T follicular helper cell (primary cell): Measurements from ENCODE around the gene NOX4.
"Not testable (repeated sequence)": the region's sequence is repeated elsewhere in the genome, so short reads cannot be mapped to it uniquely, and the experiment has no call there.

Source experiments
- DNase-seq: peaks from one replicate; pipeline ENCODE4 v3.0.0-alpha.2; 2020; ENCODE audit warnings: low read depth

NOX4 gene

DNA sequence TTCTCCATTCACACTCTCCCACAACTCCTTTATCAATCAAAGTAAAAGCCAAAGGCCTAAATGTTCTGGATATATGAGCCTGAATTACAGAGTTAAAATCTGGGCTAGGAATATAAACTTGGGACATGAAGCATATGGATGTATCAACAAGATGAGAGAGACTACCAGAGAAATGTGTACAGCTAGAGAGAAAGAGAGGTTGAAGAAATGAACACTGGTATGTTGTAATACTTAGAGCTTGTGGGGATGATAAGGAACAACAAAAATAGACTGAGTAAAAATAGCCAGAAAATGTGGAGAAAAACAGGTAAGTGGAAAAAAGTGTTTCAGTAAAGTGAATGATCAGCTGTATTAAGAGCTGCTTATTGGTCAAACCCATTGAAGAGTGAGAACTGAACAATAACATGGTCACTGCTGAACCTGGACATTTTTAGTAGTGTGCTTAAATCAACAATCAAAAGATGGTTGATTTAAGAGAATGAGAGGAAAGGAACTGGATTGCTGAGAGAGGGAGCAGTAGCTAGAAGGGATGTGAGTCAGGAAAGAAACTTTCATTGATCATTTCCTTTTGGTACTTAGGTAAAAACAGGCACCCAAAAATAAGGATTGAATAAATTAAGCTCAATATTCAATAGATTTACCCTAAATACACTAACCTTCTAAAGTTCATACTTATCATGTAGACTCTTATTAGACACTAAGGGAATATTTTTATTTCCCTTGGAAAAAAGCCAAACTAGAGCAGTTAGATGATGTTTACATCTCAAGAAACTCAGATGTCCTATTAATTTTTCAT is 111.0 kb downstream of the NOX4 start:
- DNase-seq: not testable (repeated sequence)

DNA sequence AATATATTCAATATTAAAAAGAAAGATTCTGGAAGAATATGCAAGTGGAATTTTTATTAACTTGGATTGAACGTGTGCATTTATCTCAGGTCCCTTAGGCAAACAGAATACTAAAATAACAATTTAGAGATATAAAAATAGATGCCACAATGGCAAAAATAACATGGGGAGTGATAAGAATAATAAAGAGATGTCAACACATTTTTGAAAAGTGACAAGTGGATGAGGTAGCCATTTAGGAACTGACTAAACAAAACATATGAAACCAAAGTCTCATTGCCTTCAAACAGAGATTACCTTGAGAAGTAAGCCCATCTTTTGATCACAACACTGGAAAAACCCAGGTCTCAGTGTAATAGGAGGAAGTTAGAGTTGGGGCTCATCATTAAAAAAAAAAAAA is 112.2 kb downstream of the NOX4 start:
- not testable (repeated sequence) for DNase-seq

DNA sequence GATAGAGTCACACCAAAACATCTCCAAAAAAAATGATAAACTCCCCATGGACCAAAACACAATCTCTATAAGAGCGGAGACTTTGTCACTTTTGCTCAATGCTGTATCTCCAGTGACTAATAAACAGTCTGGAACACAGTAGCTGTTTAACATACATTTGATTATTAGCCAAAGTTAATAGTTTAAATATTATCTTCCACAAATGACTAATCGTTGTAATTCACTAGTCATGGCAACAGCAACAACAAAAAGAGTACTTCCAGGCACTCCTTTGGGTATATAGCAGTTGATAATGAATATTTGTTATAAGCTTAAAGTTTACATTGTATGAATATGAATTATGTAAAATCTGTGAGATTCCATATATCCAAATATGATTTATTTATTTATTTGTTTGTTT is 121.8 kb downstream of the NOX4 start:
- not testable (repeated sequence) for DNase-seq

DNA sequence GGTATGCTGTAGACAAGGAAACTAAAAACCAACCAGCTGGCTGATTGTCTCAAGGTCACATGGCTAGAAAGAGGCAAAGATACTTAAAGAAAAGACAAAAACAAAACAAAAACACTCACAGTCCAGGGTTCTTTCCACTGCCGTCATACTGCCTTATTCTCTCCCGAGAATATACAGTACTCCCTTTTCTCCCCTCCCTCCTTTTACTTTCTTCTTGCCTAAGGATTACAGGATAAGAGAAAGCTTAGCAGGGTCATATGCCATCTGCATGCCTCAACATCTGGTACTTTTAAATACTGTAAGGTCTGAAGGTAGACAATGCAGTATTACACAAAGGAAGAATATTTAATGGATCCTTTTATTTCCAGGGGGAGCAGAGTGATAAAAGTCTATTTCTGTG is 126.3 kb downstream of the NOX4 start:
- DNase-seq: not testable (repeated sequence)

DNA sequence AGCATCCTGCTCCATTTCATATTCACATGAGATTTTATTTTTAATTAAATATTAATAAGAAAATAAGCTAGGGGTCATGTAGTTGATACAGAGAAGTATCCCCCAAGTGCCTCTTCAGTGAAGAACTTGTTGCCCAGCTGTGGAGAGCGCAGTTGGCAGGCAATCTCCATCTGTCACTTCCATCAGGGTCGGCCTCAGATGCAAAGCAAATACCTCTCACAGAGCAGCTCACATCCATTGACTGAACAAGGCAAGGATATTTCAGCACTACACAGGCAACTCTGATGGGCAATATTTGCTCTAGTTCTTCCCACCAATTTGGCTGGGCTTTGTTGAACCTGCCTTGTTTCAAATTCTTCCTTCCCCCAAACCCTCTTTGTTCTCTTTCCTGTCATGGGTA is 129.4 kb downstream of the NOX4 start:
- DNase-seq: no peak

DNA sequence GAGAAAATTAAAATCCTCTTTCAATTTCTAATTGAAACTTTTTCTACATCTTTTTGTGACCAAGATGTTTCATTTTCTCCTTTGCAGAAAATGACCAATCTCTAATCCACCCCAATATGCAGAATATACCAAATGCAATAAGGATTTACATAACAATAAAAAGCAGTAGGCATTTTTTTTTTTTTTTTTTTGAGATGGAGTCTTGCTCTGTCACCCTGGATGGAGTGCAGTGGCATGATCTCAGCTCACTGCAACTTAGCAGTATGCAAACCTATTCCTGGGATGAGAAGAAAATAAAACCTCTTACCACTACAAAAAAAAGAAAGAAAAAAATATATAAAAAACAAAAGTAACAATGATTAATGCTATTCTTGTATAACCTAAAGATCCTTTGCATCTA is 132.0 kb downstream of the NOX4 start:
- not testable (repeated sequence) for DNase-seq

DNA sequence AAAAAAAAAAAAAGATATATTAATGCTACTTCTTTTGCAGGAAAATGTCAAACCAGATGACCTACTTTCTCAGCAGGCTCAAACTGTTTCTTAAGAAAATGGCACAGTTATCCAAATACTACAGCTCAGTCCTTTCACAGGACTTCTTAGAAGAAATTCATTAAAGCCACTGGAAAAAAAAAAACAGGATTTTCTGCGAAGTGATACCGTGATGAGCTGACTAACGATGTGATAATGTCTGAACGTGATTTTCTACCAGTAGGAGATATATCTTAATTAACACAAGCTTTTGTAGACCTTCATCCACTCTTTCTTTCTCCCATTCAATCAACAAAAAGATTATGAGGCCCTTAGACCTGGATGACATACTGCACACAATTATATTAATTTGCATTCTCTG is 132.4 kb downstream of the NOX4 start:
- no peak for DNase-seq

DNA sequence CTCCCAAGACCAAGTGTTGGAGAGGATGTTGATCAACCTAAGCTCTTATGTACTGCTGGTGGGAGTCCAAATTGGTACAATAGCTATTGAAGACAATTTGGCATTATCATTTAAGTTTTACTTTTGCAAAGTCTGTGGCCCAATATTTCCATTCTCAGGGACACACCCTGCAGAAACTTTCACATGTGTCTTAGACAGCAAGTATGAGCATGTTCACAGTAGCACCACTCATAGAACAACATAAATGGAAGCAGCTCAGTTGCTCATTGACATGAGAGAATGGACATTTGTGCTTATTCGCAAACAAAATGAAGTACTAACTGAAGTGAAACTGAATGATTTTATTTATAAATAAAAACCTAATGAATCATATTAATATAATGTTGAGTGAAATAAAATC is 135.5 kb downstream of the NOX4 start:
- no peak for DNase-seq

DNA sequence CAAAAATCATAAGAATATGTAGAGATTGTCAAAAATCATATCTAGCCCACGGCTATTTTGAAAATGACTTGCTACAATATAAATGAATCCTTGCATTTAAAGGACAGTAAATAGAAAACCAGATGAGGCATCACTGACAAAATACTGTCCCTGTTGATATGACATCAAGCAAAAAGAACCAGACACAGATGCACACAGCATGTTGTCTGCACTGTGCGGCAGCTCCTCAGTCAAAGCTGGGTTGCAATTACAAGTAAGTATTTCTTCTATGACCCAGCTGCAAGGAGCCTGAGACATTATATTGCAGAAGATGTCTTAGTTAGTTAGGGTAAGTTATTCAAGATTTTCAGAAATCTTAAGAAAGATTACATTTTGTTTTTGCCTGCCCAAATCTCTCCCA is 136.7 kb downstream of the NOX4 start:
- DNase-seq: not testable (repeated sequence)

DNA sequence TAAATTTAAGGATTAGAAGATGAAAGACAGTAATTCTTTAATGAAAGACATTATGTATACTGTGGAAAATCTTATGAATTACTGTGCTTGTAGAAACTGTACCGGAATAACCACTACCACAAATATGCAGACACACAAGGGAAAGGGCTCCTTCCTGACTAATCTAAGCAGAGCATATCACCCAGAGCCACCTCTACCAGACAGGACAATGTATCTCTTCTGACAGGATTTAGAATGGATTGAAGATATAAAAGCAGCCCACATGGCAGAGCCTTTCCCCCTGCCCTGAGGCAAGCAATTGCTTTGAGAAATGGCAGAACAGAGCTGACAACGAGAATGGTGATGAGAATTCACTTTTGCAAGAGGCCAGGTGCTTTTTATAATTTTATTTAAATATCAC is 144.1 kb downstream of the NOX4 start:
- DNase-seq: no peak

DNA sequence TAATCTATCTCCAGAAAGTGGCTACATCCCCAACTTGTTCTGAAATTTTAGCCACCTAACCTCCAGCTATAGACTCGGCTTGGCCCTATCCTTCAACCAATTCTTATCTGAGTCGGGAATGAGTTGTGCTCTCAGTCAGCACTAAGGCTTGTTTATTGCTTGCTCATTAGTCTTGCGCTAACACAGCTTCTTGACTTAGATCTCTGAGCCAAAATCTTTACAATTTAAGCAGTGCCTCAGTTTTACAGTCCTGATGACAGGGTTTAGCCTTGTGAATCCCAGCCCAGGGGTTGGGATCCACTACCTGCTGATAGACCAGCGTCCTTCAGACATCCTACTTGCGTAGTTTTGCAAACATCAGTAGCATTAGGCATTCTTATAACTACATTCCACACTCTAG is 144.6 kb downstream of the NOX4 start:
- no peak for DNase-seq

DNA sequence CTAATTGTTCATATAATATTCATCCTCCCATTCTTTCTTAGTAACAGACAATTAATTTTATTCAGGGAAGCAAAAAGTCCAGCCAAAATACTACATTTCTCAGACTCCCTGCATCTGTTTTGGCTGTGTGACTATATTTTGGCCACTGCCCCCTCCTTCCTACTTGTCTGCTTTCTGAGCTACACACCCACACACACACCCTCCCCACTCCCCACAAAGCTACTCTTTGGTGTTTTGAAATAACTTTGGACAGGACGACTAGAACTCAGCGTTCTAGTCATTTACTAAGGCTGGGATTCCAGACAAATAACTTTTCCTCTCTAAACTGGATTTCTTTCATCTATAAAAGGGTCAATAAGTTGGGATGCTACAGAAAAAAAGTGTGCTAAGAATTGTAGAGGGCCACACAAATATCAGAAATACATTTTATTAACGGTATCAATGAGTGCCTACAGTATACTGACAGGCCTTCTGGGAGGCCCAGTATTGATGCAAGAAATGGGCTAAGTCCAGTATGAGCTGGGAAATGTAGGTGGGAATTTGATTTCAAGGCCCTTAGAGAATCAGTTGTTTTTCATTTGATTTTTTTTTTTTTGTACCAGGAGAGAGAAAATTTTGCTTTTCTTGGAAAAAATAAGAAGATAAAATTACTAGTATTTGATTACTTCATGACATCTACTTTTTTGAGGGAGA is 148.1 kb downstream of the NOX4 start:
- DNase-seq: not testable (repeated sequence)

DNA sequence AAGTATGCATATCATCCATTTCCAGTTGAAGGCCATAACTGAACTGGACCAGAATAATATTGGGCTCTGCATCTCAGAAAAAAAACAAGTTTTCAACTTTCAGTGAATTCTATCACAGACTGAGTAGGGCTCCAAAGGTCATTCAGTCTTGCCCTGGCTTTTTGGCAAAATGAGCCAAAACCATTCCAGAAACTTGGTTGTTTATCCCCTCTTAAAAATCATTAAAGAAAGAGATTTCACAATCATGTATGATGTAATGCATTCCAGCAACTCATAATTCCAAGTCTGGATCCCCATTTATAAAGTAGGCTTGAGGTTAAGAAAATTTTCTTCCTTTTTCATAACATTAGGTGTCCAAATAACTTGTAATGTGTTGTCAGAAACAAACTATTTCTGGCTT is 150.7 kb downstream of the NOX4 start:
- DNase-seq: not testable (repeated sequence)

DNA sequence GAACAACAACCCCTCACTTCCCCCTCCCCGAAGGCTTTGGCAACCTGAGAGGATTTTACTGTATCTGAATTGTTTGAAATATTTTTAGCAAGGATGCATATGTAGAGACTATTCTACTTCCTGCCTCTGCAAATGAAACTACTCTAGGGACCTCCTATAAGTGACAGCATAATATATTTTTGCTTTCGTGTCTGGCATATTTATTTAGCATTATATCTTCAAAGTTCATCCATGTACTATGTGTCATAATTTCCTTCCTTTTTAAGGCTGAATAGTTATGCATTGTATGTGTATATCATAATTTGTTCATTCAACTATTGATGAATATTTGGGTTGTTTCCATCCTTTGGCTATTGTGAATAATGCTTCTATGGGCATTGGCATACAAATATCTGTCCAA is 153.1 kb downstream of the NOX4 start:
- DNase-seq: not testable (repeated sequence)

DNA sequence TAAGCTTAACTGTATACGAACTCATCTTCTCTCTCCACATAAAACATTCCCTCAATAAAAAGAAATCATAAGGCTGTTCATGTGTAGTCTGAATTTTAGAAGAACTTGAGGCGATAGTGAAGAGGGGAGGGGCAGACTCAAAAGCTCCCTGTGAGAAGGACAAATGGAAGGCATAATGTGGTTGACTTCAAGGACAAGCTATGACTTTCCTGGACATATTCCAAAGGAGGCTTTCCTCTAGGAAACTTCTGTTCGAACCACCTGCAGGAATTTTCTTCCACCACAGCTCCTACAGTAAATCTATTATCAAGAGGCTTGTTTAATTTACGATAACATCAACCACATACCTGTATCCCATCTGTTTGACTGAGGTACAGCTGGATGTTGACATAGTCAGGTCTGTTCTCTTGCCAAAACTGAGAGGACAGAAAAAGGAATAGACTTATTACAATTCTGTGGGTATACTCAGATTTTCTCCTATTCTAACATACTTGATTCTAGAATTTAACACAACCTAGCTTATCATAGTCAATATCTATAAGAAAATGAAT is 154.0 kb downstream of the NOX4 start:
- DNase-seq: not testable (repeated sequence)

DNA sequence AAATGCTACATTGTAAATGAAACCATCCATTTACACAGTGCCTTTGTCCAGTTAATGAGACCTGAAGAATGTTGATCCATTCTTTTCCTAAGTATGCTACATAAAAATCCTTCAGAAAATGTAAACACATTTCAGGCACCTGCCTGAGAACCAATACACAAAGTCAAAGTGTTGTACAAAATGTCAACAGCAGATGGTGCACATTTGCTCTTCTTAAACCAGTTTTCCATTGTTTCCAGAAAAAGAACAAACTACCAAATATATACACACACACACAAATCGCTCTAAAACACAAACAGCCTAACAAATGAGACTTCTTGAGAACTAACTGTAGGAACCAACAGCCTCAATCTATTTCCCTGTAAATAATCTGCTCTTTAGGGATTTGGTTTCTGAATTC is 157.5 kb downstream of the NOX4 start:
- not testable (repeated sequence) for DNase-seq

DNA sequence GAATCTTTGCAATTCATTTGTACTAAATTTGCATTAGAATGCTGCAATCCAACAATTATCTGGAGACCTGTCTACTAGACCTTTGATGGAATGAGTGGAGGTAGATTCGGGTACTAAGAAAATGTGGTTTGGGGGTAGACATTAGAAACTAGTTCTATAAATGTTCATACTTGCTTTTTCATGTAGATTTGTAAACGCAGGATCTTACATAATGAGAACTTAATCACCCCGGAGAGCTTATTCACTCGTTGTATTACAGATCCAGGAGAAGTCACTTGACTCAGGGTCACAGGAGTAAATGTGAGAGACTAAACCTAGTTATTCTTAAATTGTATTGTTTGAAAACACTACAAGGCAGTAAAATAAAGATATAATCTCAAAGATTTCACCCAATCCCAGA is 159.2 kb downstream of the NOX4 start:
- DNase-seq: not testable (repeated sequence)

DNA sequence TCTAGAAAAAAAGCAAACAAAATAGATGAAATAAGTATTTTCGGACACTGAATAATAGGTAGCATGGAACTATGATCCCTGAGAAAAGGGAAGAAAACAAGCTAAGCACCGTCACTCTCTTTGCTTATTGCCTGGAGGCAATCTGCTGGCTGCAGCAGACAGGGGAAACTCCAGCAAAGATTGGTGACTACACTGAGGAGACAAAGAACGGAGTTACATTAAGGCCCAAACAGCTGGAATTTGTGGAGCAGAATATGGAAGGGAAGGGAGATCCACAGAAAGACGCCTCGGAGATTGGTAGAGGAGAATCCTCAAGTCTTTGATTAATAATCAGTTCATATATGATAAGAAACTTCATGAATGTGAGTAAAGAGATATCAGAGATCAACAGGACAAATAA is 163.3 kb downstream of the NOX4 start:
- no peak for DNase-seq

DNA sequence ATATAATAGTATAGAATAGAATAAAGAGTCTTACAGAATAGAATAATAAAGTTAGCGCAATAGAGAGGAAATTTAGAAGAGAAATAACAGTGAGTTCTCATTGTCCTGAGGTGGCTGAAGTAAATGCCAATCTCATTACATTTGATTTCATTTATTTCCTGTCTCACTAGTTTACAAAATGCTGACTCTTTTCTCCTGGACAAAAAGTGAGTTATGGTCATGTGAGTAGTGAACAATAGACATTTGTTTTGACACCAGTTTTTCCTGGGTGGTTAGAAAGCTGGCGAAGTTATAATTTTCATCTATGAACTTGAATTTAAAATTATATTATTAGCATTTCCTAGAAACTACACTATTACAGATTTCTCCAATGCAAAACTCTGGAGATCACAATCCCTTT is 169.8 kb downstream of the NOX4 start:
- DNase-seq: no peak

DNA sequence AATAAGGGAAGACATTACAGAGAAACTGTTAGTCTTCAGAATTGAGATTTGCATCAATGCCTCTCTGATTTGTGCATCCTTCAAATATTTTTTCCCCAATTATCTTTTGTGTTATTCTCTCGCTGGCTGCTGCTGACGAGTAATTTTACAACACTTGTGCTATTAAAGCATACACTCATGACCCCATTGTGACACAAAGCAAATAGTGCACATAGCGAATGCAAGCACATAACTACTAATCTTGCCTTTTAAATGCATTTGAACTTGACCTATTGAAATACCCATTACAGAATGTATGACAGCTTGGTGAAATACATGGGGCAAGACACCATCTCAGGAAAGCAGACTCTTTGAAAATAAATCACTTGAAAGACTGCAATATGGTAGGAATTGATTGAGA is 180.6 kb downstream of the NOX4 start:
- DNase-seq: not testable (repeated sequence)

DNA sequence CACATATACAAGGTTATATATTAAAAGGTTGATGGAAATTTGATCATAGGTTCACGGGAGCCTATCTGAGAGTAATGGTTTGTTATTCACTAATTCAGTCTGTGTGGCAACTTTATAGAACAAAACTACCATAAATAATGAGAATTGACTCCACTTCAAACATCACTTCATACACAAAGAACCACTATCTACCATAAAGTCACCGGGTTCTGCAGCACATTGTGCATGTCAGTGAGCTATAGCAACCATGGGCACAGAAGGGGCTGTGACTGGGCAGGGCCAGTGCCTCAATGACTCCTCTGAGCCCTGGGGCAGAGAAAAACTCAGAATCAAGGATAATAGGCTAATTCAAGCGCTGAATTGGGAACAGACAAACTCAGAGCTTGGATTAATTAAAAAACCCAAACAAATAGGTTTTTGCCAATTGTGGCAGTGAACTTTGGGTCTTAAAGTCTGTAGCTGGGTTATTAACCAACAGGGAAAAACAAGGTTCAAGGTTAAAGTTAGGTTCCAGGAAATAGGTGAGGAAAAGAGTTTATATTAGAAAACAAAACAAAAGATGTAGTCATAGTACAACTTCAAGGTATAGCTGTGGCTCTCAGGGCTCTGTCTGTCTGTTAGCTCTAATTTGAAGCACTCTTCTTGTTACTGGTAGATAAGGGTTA is 181.7 kb downstream of the NOX4 start:
- not testable (repeated sequence) for DNase-seq

DNA sequence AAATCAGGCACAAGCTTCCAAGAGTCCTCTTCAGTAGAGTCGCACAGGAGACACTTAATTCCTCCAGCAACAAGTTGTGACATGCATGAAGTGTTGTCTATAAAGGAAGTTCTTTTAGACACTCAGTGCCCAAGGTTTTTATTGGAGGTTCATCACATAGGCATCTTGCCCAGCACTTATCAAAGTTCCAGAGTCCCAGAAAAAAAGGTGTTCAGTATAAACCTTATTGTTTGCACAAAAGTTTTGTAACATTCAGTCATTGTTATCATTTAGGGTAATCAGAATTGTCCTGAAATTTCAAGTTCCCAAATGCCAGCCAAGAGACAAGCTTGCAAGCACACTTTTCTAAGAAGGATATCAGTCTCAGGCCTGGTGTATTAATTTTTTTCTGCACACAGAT is 182.9 kb downstream of the NOX4 start:
- DNase-seq: not testable (repeated sequence)

DNA sequence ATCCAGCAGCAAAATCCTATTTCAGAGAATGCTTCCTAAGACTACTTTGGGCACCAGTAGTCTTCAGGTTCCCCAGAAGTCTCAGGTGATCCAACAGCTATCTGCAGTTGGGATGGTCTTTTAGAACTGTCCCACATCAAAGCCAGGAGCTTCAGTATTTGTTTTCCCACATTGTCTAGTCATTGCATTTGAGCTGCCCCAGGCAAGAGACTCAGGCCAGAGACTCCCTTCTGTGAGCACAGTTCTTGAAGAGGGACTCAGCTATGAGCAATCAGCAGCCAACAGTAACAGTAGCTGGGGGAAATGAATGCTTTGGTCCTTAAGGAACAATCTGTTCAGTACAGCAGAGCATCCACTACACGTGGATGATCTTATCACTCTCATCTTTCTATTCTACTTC is 188.1 kb downstream of the NOX4 start:
- DNase-seq: not testable (repeated sequence)
